ENCODE data around the gene DNM1L.

Gene DNM1L

DNA sequence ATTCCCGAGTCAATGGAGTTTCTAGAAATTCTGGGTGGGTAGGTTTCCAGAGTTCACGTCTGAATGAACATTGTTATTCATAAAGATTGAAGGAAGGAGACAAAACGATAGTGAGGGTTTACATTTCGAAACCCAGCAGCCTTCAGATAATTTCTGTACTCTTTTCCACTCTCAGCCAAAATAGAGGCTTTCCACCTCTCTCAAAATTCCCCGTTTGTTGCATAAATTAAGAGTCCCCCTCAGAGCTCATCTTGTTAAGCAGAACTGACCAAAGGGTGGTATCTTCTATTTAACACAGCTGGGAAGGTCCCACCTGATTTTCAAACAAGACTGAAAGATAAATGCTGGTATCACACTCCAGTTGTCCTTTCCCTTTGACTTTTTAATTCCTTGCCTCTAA, 98.1 kb downstream of the DNM1L start:
- H3K4me1 ChIP-seq (ENCODE audit: control insufficient read depth, insufficient read depth, low read length), result no peaks in the 10 kb centered on the region
- no peaks in the 10 kb centered on the region for H3K27me3 ChIP-seq (ENCODE audit: control insufficient read depth in 1 of 2, insufficient read depth in 2 of 2, low read length in 2 of 2)
- H3K36me3 ChIP-seq (ENCODE audit: control insufficient read depth in 2 of 2, insufficient read depth in 2 of 2, low read length in 2 of 2), result no peaks in the 10 kb centered on the region
- H3K9ac ChIP-seq (ENCODE audit: low read length in 2 of 2), result no peak overlapping the region
- H3K27ac ChIP-seq (ENCODE audit: low read length), result no peak overlapping the region
- no peak overlapping the region for H3K4me3 ChIP-seq (ENCODE audit: low read length in 2 of 2)
- H3K9me3 ChIP-seq (ENCODE audit: control insufficient read depth in 2 of 2, low read length in 2 of 2), result no peaks in the 10 kb centered on the region

DNA sequence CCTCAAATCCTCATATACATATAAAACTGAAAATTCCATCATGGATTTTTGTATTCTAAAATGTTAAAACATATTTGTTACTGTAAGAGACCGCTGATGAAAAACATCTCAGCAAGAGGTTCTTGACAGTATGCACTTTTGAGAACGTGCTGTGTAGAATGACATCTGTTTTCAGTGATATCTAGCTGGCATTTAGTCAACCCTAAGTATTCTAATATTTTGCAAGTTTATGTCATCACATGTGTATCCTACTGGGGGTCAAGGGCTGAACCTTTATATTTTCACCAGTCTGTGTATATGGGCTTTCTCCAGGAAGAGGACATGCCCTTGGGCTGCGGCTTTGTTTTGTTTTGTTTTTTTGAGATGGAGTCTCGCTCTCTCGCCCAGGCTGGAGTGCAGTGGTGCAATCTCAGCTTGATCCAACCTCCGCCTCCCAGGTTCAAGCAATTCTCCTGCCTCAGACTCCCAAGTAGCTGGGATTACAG, 98.6 kb downstream of the DNM1L start:
- Histone ChIP-seq H3K36me3 (ENCODE audit: control insufficient read depth in 2 of 2, insufficient read depth in 2 of 2, low read length in 2 of 2) (no peaks in the 10 kb centered on the region), H3K9ac (ENCODE audit: low read length in 2 of 2) (no peak overlapping the region), H3K4me1 (ENCODE audit: control insufficient read depth, insufficient read depth, low read length) (no peaks in the 10 kb centered on the region), H3K27me3 (ENCODE audit: control insufficient read depth in 1 of 2, insufficient read depth in 2 of 2, low read length in 2 of 2) (no peaks in the 10 kb centered on the region), H3K9me3 (ENCODE audit: control insufficient read depth in 2 of 2, low read length in 2 of 2) (no peaks in the 10 kb centered on the region), H3K4me3 (ENCODE audit: low read length in 2 of 2) (no peak overlapping the region), H3K27ac (ENCODE audit: low read length) (no peak overlapping the region)

DNA sequence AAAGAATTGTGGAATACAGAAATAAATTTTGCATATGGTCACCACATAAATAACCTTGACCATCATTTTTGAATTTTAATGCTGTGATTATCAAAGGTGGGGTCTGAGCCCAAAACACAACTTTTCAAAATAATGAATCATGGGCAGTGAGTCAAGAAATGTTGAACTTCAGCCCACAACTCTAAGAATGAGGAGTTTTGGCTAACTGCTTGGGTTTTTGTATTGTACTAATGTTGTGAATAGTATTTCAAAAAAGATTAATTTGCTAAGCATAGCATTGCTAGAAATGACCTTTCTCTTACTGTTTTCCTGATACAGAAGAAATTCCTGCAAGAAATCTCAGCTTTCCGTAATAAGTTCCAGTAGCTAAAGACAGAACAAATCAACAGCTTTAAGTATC, 101.0 kb downstream of the DNM1L start:
- Histone ChIP-seq H3K36me3 (ENCODE audit: control insufficient read depth in 2 of 2, insufficient read depth in 2 of 2, low read length in 2 of 2) (no peaks in the 10 kb centered on the region), H3K27me3 (ENCODE audit: control insufficient read depth in 1 of 2, insufficient read depth in 2 of 2, low read length in 2 of 2) (no peaks in the 10 kb centered on the region), H3K9me3 (ENCODE audit: control insufficient read depth in 2 of 2, low read length in 2 of 2) (no peaks in the 10 kb centered on the region), H3K4me1 (ENCODE audit: control insufficient read depth, insufficient read depth, low read length) (no peaks in the 10 kb centered on the region), H3K9ac (ENCODE audit: low read length in 2 of 2) (no peak overlapping the region), H3K4me3 (ENCODE audit: low read length in 2 of 2) (no peak overlapping the region), H3K27ac (ENCODE audit: low read length) (no peak overlapping the region)

DNA sequence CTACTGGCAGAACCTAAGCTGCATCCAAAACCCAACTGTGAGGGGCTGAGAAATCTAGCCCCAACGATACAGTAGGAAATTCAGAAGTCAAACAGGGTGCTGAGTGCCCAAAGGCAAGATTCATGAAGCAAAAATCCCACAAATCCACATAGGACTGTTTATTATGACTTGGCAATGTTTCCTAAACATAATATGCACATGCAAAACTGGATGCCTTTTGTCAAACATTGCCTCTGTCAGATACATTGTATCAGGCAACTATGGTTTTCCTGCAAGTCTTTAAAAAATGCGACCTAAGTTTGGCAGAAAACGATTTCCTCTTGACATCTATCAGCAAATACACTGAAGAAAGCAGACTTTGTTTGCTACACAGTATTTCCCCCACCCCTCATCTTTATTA, 103.9 kb downstream of the DNM1L start:
- Histone ChIP-seq H3K27me3 (ENCODE audit: control insufficient read depth in 1 of 2, insufficient read depth in 2 of 2, low read length in 2 of 2) (no peaks in the 10 kb centered on the region), H3K36me3 (ENCODE audit: control insufficient read depth in 2 of 2, insufficient read depth in 2 of 2, low read length in 2 of 2) (no peaks in the 10 kb centered on the region), H3K4me3 (ENCODE audit: low read length in 2 of 2) (no peak overlapping the region), H3K4me1 (ENCODE audit: control insufficient read depth, insufficient read depth, low read length) (no peaks in the 10 kb centered on the region), H3K9me3 (ENCODE audit: control insufficient read depth in 2 of 2, low read length in 2 of 2) (no peaks in the 10 kb centered on the region), H3K27ac (ENCODE audit: low read length) (no peak overlapping the region), H3K9ac (ENCODE audit: low read length in 2 of 2) (no peak overlapping the region)

DNA sequence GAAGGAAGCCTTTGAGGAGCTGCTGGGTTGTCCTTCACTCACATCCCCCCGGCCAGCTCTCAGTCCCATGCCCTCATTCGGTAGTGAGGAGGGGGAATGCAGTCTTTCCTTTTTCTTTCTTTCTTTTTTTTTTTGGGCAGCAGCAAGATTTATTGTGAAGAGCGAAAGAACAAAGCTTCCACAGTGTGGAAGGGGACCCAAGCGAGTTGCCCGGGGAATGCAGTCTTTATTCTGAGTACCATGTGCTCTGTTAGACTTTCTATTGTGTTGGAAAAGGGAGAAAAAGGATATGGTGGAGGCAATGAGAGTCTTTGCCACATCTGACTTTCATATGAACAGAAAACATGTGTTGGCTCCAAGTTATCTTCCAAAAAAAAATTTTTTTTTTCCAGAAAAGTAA, 106.5 kb downstream of the DNM1L start:
- Histone ChIP-seq H3K27ac (ENCODE audit: low read length) (no peak overlapping the region), H3K4me3 (ENCODE audit: low read length in 2 of 2) (no peak overlapping the region)

DNA sequence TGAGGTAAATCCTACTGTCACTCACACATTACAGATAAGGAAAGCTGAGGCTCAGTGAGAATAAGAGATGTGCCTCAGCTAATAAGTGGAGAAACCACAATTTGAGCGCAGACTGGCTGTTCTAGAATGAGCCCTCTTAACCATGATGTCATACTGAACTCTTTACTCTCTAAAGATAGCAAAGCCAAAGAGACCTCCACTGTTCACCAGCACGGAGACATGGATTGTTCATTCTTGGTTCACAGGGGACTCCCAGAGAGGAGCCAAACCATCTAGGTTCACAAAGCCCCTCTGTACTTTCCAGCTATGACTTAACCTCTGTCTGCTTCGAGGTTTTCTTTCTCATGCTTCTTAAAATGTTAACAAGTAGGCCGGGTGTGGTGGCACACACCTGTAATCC, 109.3 kb downstream of the DNM1L start:
- Histone ChIP-seq H3K27ac (ENCODE audit: low read length) (no peak overlapping the region), H3K9me3 (ENCODE audit: control insufficient read depth in 2 of 2, low read length in 2 of 2) (no peaks in the 10 kb centered on the region), H3K27me3 (ENCODE audit: control insufficient read depth in 1 of 2, insufficient read depth in 2 of 2, low read length in 2 of 2) (no peaks in the 10 kb centered on the region), H3K36me3 (ENCODE audit: control insufficient read depth in 2 of 2, insufficient read depth in 2 of 2, low read length in 2 of 2) (peaks cover 0 to 5% of the 10 kb centered on the region in 2 donors), H3K4me3 (ENCODE audit: low read length in 2 of 2) (no peak overlapping the region), H3K9ac (ENCODE audit: low read length in 2 of 2) (no peak overlapping the region), H3K4me1 (ENCODE audit: control insufficient read depth, insufficient read depth, low read length) (no peaks in the 10 kb centered on the region)

More for the DNA sequence above, 106.5 kb downstream of the DNM1L start:
- Histone ChIP-seq H3K9ac (ENCODE audit: low read length in 2 of 2) (no peak overlapping the region), H3K27me3 (ENCODE audit: control insufficient read depth in 1 of 2, insufficient read depth in 2 of 2, low read length in 2 of 2) (no peaks in the 10 kb centered on the region), H3K36me3 (ENCODE audit: control insufficient read depth in 2 of 2, insufficient read depth in 2 of 2, low read length in 2 of 2) (no peaks in the 10 kb centered on the region), H3K9me3 (ENCODE audit: control insufficient read depth in 2 of 2, low read length in 2 of 2) (no peaks in the 10 kb centered on the region), H3K4me1 (ENCODE audit: control insufficient read depth, insufficient read depth, low read length) (no peaks in the 10 kb centered on the region)

DNA sequence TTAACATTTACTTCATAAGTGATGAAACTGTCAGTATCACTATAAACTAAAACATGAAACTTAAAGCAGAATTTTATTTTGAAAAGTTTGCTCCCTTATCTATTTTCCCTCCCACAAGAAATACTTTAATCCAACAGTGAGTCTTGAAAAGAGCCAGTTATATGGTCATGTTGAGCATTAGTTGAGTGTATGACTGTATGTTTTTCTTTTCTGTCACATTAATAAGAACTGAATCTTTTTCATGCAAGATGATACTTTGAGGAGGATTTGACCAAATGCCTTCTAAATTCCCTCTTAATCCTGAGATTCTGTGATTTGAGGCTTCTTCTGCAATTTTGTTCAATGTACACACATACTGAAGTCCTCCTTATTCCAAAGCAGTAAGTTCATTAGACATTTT, 110.3 kb downstream of the DNM1L start:
- Histone ChIP-seq H3K27me3 (ENCODE audit: control insufficient read depth in 1 of 2, insufficient read depth in 2 of 2, low read length in 2 of 2) (no peaks in the 10 kb centered on the region), H3K27ac (ENCODE audit: low read length) (no peak overlapping the region), H3K4me3 (ENCODE audit: low read length in 2 of 2) (no peak overlapping the region), H3K9ac (ENCODE audit: low read length in 2 of 2) (no peak overlapping the region), H3K9me3 (ENCODE audit: control insufficient read depth in 2 of 2, low read length in 2 of 2) (no peaks in the 10 kb centered on the region), H3K4me1 (ENCODE audit: control insufficient read depth, insufficient read depth, low read length) (no peaks in the 10 kb centered on the region), H3K36me3 (ENCODE audit: control insufficient read depth in 2 of 2, insufficient read depth in 2 of 2, low read length in 2 of 2) (peaks cover 0 to 5% of the 10 kb centered on the region in 2 donors)

DNA sequence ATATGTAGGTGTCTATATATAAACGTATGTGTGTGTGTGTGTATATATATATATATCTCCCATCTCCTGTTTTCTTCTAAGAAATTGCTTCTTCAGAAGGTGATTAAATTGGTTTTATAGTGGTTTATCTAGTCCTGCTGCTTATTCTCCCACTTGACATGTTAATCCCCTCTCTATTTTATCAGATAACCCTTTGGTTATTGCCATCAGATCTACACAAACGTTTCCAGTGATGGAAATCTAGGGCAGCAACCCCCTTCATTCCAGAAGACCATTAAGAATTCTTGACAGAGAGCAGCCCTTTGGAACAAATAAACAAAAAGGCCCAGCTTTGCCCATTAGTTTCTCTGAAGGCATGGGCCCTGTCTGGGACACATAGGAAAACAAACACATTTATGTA, 110.8 kb downstream of the DNM1L start:
- Histone ChIP-seq H3K9ac (ENCODE audit: low read length in 2 of 2) (no peak overlapping the region), H3K9me3 (ENCODE audit: control insufficient read depth in 2 of 2, low read length in 2 of 2) (no peaks in the 10 kb centered on the region), H3K36me3 (ENCODE audit: control insufficient read depth in 2 of 2, insufficient read depth in 2 of 2, low read length in 2 of 2) (peaks cover 0 to 7% of the 10 kb centered on the region in 2 donors), H3K4me3 (ENCODE audit: low read length in 2 of 2) (no peak overlapping the region), H3K27ac (ENCODE audit: low read length) (no peak overlapping the region), H3K4me1 (ENCODE audit: control insufficient read depth, insufficient read depth, low read length) (no peaks in the 10 kb centered on the region), H3K27me3 (ENCODE audit: control insufficient read depth in 1 of 2, insufficient read depth in 2 of 2, low read length in 2 of 2) (no peaks in the 10 kb centered on the region)

DNA sequence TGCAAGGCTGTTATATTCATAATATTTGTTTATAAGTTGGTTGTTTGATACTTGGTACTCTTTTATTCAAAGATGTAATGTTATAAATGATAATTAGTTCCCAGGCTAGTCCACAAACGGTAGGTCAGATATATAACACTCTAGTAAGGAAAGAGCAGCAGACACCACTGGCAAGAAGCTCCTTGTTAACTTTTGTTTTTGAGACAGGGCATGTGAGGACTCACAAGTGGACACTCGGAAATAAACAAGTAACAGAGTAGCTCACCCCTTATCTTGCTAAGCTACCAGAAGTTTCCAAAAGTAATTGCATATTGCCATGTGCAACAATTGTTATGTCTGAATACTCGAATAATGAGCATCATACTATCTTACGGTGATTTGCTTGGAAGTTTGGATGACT, 115.2 kb downstream of the DNM1L start:
- H3K27ac ChIP-seq (ENCODE audit: low read length), result no peak overlapping the region
- no peaks in the 10 kb centered on the region for H3K27me3 ChIP-seq (ENCODE audit: control insufficient read depth in 1 of 2, insufficient read depth in 2 of 2, low read length in 2 of 2)
- H3K4me3 ChIP-seq (ENCODE audit: low read length in 2 of 2), result no peak overlapping the region
- no peak overlapping the region for H3K9ac ChIP-seq (ENCODE audit: low read length in 2 of 2)
- no peaks in the 10 kb centered on the region for H3K4me1 ChIP-seq (ENCODE audit: control insufficient read depth, insufficient read depth, low read length)
- no peaks in the 10 kb centered on the region for H3K9me3 ChIP-seq (ENCODE audit: control insufficient read depth in 2 of 2, low read length in 2 of 2)
- H3K36me3 ChIP-seq (ENCODE audit: control insufficient read depth in 2 of 2, insufficient read depth in 2 of 2, low read length in 2 of 2), result peaks cover 0 to 13% of the 10 kb centered on the region in 2 donors

All from stomach smooth muscle (tissue), 2 donors.